K562 (cell line): ENCODE data around the gene ADAT1. TPM values are rescaled to one million over a fixed set of nuclear protein-coding genes. Genes with fewer than 3 reads are reported as not detected.

Experiments
- ATF7 ChIP-seq: fragments of 450-650 bp; IDR thresholded peaks from 2 replicates; pipeline ENCODE4 v1.7.1; 2014; ENCODE audit warnings: mild to moderate bottlenecking, moderate library complexity
- CBX5 ChIP-seq: IDR thresholded peaks from 2 replicates; pipeline ENCODE4 v1.6.1; 2014; ENCODE audit warnings: low read depth, borderline replicate concordance
- CXXC5 ChIP-seq: fragments of 250-450 bp; sonication (Bioruptor Pico); IDR thresholded peaks from 2 replicates; pipeline ENCODE4 v1.8.0; 2022; ENCODE audit warnings: inconsistent platforms, mild to moderate bottlenecking, moderate library complexity
- FOSL1 ChIP-seq: fragments of 200-800 bp; sonication (Bioruptor generic); conservative IDR thresholded peaks from 2 replicates; pipeline ENCODE4 v1.6.1; 2016; ENCODE audit warnings: missing genetic modification characterization, missing compliant biosample characterization
- FOXJ3 ChIP-seq: sonication (generic); formaldehyde crosslinking; IDR thresholded peaks from 2 replicates; pipeline ENCODE4 v1.4.0; 2020; ENCODE audit warnings: mild to moderate bottlenecking, missing genetic modification reagents
- GATA2 ChIP-seq: sonication (generic); formaldehyde crosslinking; IDR thresholded peaks from 2 replicates; pipeline ENCODE4 v1.4.0; 2020; ENCODE audit warnings: mild to moderate bottlenecking, missing genetic modification reagents
- JUN ChIP-seq, 2 experiments: sonication (generic) in 1 of 2; formaldehyde crosslinking in 1 of 2; IDR thresholded peaks; 2 replicates each; pipeline versions ENCODE4 v1.6.1 to v1.8.0; 2012 to 2022; ENCODE audit warnings: borderline replicate concordance in 2 of 2, mild to moderate bottlenecking in 2 of 2, improper control_type of control experiment in 1 of 2, low read depth in 1 of 2, low read length in 1 of 2, missing genetic modification reagents in 1 of 2
- MEIS2 ChIP-seq: fragments of 450-650 bp; IDR thresholded peaks from 2 replicates; pipeline ENCODE4 v1.6.1; 2014; ENCODE audit warnings: mild to moderate bottlenecking; ENCODE audit not compliant: partially characterized antibody
- MITF ChIP-seq: IDR thresholded peaks from 2 replicates; pipeline ENCODE4 v1.6.1; 2014; ENCODE audit warnings: antibody characterized with exemption
- NELFE ChIP-seq: IDR thresholded peaks from 2 replicates; pipeline ENCODE4 v1.6.1; 2011; ENCODE audit warnings: mild to moderate bottlenecking; ENCODE audit not compliant: insufficient read depth, insufficient read length
- NEUROD1 ChIP-seq: fragments of 150-350 bp; IDR thresholded peaks from 2 replicates; pipeline ENCODE4 v1.6.1; 2014; ENCODE audit warnings: borderline replicate concordance, low read length, low read depth; ENCODE audit not compliant: partially characterized antibody
- NKRF ChIP-seq: fragments of 450-650 bp; IDR thresholded peaks from 2 replicates; pipeline ENCODE4 v1.6.1; 2016; ENCODE audit warnings: borderline replicate concordance
- NONO ChIP-seq, 2 experiments: fragments of 200-400 bp in 1 of 2; fragments of 450-650 bp in 1 of 2; formaldehyde crosslinking in 1 of 2; IDR thresholded peaks; 2 replicates each; pipeline ENCODE4 v1.6.1; 2017; ENCODE audit warnings: low read depth in 2 of 2, mild to moderate bottlenecking in 2 of 2, moderate library complexity in 2 of 2, low read length in 1 of 2
- RAD21 ChIP-seq, 2 experiments: fragments of 250-450 bp in 1 of 2; fragments of 450-650 bp in 1 of 2; sonication (Bioruptor Pico) in 1 of 2; formaldehyde crosslinking in 1 of 2; IDR thresholded peaks in 1 of 2; conservative IDR thresholded peaks in 1 of 2; 2 replicates each; pipeline versions ENCODE4 v1.4.0 to v1.8.0; 2020 to 2022; ENCODE audit warnings: mild to moderate bottlenecking in 2 of 2, moderate library complexity in 1 of 2
- SOX6 ChIP-seq: fragments of 450-650 bp; IDR thresholded peaks from 2 replicates; pipeline ENCODE4 v1.6.1; 2014; ENCODE audit warnings: mild to moderate bottlenecking
- TAL1 ChIP-seq: fragments of 450-650 bp; IDR thresholded peaks from 2 replicates; pipeline ENCODE4 v1.6.1; 2016; ENCODE audit warnings: mild to moderate bottlenecking
- TARDBP ChIP-seq: fragments of 450-650 bp; IDR thresholded peaks from 2 replicates; pipeline ENCODE4 v1.6.1; 2016
- YY1 ChIP-seq, 3 experiments: IDR thresholded peaks; 2 replicates each; pipeline ENCODE4 v1.6.1; 2011; ENCODE audit warnings: low read length in 2 of 3, mild to moderate bottlenecking in 2 of 3, moderate library complexity in 2 of 3, borderline replicate concordance in 1 of 3, control low read depth in 1 of 3, low read depth in 1 of 3; ENCODE audit not compliant: insufficient read depth in 3 of 3, insufficient replicate concordance in 2 of 3, control insufficient read depth in 1 of 3, insufficient read length in 1 of 3; ENCODE audit errors: extremely low read depth in 1 of 3
- ZKSCAN3 ChIP-seq: fragments of 250-450 bp; sonication (Bioruptor Pico); IDR thresholded peaks from 2 replicates; pipeline ENCODE4 v1.4.0; 2020
- ZNF146 ChIP-seq: IDR thresholded peaks from one replicate; pipeline ENCODE4 v1.6.1; 2018; ENCODE audit warnings: missing compliant biosample characterization; ENCODE audit not compliant: unreplicated experiment
- ZNF197 ChIP-seq: fragments of 200-800 bp; sonication (Bioruptor generic); IDR thresholded peaks from 2 replicates; pipeline ENCODE4 v1.6.1; 2016; ENCODE audit warnings: low read depth, missing genetic modification characterization, missing compliant biosample characterization
- polyA plus RNA-seq, 8 experiments: library from polyadenylated mRNA; depleted of rRNA in 4 of 8; stranded (reverse) in 5 of 8; unstranded in 3 of 8; fragments of >200 nt; fragmentation: Nextera tagmentation in 2 of 8; fragmentation: Illumina TruSeq in 1 of 8; extraction: Ambion mirVana in 2 of 8; extraction: Trizol in 1 of 8; gene quantifications; 2 replicates each; pipeline versions ENCODE4 v1.2.1 to v1.2.3, GENCODE V29; 2011 to 2014; ENCODE audit warnings: inconsistent platforms in 1 of 8, missing spikeins in 1 of 8
- total RNA-seq, 7 experiments: library from RNA; depleted of rRNA in 6 of 7; stranded (reverse); fragments of >200 nt in 6 of 7; fragmentation: Illumina TruSeq in 2 of 7; extraction: Trizol in 2 of 7; gene quantifications; 2 replicates each; pipeline versions ENCODE4 v1.2.1 to v1.2.3, GENCODE V29; 2011 to 2021; ENCODE audit warnings: low replicate concordance in 1 of 7
- TF ChIP-seq, protein P1 (sequence below): fragments of 450-650 bp; formaldehyde crosslinking; IDR thresholded peaks from 2 replicates; pipeline ENCODE4 v1.4.0; 2020; ENCODE audit warnings: mild to moderate bottlenecking, moderate library complexity

ADAT1 gene
- total and polyA plus RNA-seq, 9 of the 15 experiments (the other 6 are each of a cell fraction or from before 2014, with no cell fraction given) = 16.0 to 36.7 (median 28.2) TPM

DNA sequence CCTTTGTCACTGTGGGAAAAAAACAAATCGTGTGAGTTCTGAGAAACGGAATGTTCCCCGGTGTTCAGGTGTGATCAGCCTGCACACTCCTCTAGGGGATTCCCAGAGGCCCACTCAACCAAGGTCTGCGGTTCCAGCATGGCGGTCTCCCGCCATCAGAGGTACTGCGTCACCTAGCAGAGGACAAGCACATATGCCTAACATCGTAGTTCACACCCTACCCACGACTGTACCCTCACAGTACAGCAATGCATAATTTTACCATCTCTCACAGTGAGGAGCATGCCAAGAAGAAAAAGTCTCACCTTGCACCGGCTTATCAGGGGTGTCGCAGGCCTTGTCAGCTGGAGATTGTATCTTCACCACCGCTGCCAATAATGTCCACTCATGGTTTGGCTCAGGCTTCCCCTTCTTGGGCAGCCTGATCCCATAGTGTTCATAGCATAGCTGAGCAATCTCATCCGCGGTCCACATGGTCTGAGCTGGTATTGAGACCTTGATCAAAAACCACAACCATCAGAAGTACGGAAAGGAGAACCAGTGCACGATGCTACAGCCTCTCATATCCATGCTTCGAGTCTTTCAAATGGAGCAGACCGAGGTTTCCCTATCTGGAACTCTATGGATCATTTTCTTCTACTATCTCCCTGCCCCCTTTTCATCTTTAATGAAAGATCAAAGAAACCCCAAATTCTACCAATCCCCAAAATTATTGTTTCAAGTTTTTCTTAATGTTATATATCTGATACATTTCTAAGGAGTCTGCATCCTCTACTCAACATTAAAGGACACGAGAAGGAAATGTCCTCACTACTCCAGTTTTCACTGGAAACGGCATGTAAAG lies 2.5 kb downstream of the ADAT1 start (continued):
- no peak for TF ChIP-seq NKRF
- no peak for TF ChIP-seq CBX5
- TF ChIP-seq MITF = 0 out of 2 replicates have a peak, but pooled peaks have one; percentile 25
- TF ChIP-seq, protein P1, sequence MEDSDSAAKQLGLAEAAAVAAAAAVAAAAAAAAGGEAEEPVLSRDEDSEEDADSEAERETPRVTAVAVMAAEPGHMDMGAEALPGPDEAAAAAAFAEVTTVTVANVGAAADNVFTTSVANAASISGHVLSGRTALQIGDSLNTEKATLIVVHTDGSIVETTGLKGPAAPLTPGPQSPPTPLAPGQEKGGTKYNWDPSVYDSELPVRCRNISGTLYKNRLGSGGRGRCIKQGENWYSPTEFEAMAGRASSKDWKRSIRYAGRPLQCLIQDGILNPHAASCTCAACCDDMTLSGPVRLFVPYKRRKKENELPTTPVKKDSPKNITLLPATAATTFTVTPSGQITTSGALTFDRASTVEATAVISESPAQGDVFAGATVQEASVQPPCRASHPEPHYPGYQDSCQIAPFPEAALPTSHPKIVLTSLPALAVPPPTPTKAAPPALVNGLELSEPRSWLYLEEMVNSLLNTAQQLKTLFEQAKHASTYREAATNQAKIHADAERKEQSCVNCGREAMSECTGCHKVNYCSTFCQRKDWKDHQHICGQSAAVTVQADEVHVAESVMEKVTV = no peak
- TF ChIP-seq FOXJ3 = no peak
- TF ChIP-seq SOX6 = peak; percentile 70; the same call in 1 of the 2 replicates
- TF ChIP-seq ZNF146 (CRISPR knock-in tag) = no peak
- no peak for TF ChIP-seq ZKSCAN3 (CRISPR knock-in tag)
- peak; percentile 83 for TF ChIP-seq GATA2 (CRISPR knock-in tag)
- TF ChIP-seq TAL1 = peak; percentile 79
- TF ChIP-seq YY1 (IDR thresholded peaks at IDR 0.05; ENCODE audit: borderline replicate concordance in 1 of 3, control insufficient read depth in 1 of 3, extremely low read depth in 1 of 3, insufficient read depth in 3 of 3, insufficient read length in 1 of 3, insufficient replicate concordance in 2 of 3, low read depth in 1 of 3, low read length in 2 of 3) = peak in 1 of 3 experiments; percentile 60
- no peak for TF ChIP-seq RAD21 (CRISPR knock-in tag; conservative IDR thresholded peaks at IDR 0.05 in 1 of 2, IDR thresholded peaks at IDR 0.05 in 1 of 2)
- peak; percentile 52; the same call in 1 of the 2 replicates for TF ChIP-seq TARDBP
- 0 out of 2 replicates have a peak, but pooled peaks have one; percentile 4 for TF ChIP-seq ZNF197 (CRISPR knock-in tag)
- peak; percentile 26; the same call in 1 of the 2 replicates for TF ChIP-seq ATF7
- peak; percentile 41 for TF ChIP-seq CXXC5
- peak in 1 of 2 experiments; percentile 23; a peak in 1 of 4 replicates for TF ChIP-seq NONO (IDR thresholded peaks at IDR 0.05; ENCODE audit: low read depth in 2 of 2, low read length in 1 of 2)
- TF ChIP-seq MEIS2 = peak; percentile 66
- peak; percentile 52; the same call in 1 of the 2 replicates for TF ChIP-seq FOSL1 (tag)
- TF ChIP-seq NEUROD1 = peak; percentile 42
- TF ChIP-seq JUN (IDR thresholded peaks at IDR 0.05; ENCODE audit: borderline replicate concordance, low read depth, low read length) = peak; percentile 53; the same call in 1 of the 2 replicates
- TF ChIP-seq JUN (CRISPR knock-in tag; IDR thresholded peaks at IDR 0.05; ENCODE audit: borderline replicate concordance) = no peak
- TF ChIP-seq NELFE = no peak
